Stimulated activated CD8-positive, alpha-beta memory T cell treated with anti-CD3 and anti-CD28 coated beads, Interleukin-4, amount 100 ng/mL, for 24 hours (primary cell): ENCODE results near the gene CD244.

ENCODE experiments used
- DNase-seq: peaks from one replicate; pipeline ENCODE4 v3.0.0-alpha.2; 2020; ENCODE audit warnings: low read depth

CD244 gene

GRCh38 chr1:160780398-160780755 is 82.3 kb downstream of the CD244 start:
- no peak for DNase-seq
